Bronchial epithelial cell (primary cell): Measurements from ENCODE around the gene MGAT5. TPM values are rescaled to one million over a fixed set of nuclear protein-coding genes. Genes with fewer than 3 reads are reported as not detected.

Experiments used
- DNase-seq: peaks from one replicate; pipeline ENCODE4 v3.0.0-alpha.2; 2010; ENCODE audit warnings: low read depth
- FAIRE-seq: peaks from 2 replicates; lab custom pipeline; 2011; peaks lifted over from hg19 to GRCh38; lab: Jason Lieb, UNC
- H3K27me3 ChIP-seq: 2 replicates; pipeline ENCODE4 v1.5.1; 2011; ENCODE audit warnings: low read length; ENCODE audit not compliant: control insufficient read depth, insufficient read depth
- H3K36me3 ChIP-seq: 2 replicates; pipeline ENCODE4 v1.5.1; 2011; ENCODE audit warnings: low read length; ENCODE audit not compliant: control insufficient read depth, insufficient read depth
- H3K4me3 ChIP-seq: 2 replicates; pipeline ENCODE4 v1.5.1; 2011; ENCODE audit warnings: mild to moderate bottlenecking, low read depth, low read length, control low read depth
- CTCF ChIP-seq: IDR thresholded peaks from 2 replicates; pipeline ENCODE4 v1.5.1; 2011; ENCODE audit warnings: mild to moderate bottlenecking, moderate library complexity, low read length, control low read depth, inconsistent platforms; ENCODE audit not compliant: insufficient read depth, severe bottlenecking
- total RNA-seq: library from RNA; depleted of rRNA; stranded (reverse); fragments of >200 nt; gene quantifications from 2 replicates; pipeline ENCODE4 v1.2.1, GENCODE V29; 2014

The MGAT5 gene
- total RNA-seq, 1 donor from 2014 or later = 48.7 TPM

GRCh38 chr2:134325696-134326095 lies 71.8 kb downstream of the MGAT5 start:
- FAIRE-seq (no peak), DNase-seq (no peak)
- Histone ChIP-seq H3K27me3 (no peaks in the 10 kb centered on the region), H3K36me3 (no peaks in the 10 kb centered on the region), H3K4me3 (no peak overlapping the region)
- no peak for TF ChIP-seq CTCF

GRCh38 chr2:134327367-134327766 lies 73.5 kb downstream of the MGAT5 start:
- Histone ChIP-seq H3K36me3 (no peaks in the 10 kb centered on the region), H3K27me3 (no peaks in the 10 kb centered on the region), H3K4me3 (no peak overlapping the region)
- FAIRE-seq (no peak), DNase-seq (peak; percentile 83)
- no peak for TF ChIP-seq CTCF

GRCh38 chr2:134331081-134331480 lies 77.2 kb downstream of the MGAT5 start:
- no peak for TF ChIP-seq CTCF
- FAIRE-seq = no peak

GRCh38 chr2:134333646-134334189 lies 79.8 kb downstream of the MGAT5 start:
- Histone ChIP-seq H3K27me3 (no peaks in the 10 kb centered on the region), H3K4me3 (no peak overlapping the region), H3K36me3 (no peaks in the 10 kb centered on the region)
- DNase-seq = no peak
- no peak for TF ChIP-seq CTCF
- no peak for FAIRE-seq

More at GRCh38 chr2:134331081-134331480, 77.2 kb downstream of the MGAT5 start:
- Histone ChIP-seq H3K27me3 (no peaks in the 10 kb centered on the region), H3K4me3 (no peak overlapping the region), H3K36me3 (no peaks in the 10 kb centered on the region)
- no peak for DNase-seq

GRCh38 chr2:134334542-134335353 lies 80.9 kb downstream of the MGAT5 start:
- TF ChIP-seq CTCF = no peak
- DNase-seq (no peak), FAIRE-seq (no peak)
- no peaks in the 10 kb centered on the region for H3K36me3 ChIP-seq
- no peak overlapping the region for H3K4me3 ChIP-seq
- H3K27me3 ChIP-seq = no peaks in the 10 kb centered on the region
